Measurements from ENCODE around the gene CRELD2. TPM values are rescaled to one million over a fixed set of nuclear protein-coding genes. Genes with fewer than 3 reads are reported as not detected.

Gene CRELD2
- total and polyA plus RNA-seq, 8 donors: 19.4 to 83.0 (median 38.0) TPM

DNA sequence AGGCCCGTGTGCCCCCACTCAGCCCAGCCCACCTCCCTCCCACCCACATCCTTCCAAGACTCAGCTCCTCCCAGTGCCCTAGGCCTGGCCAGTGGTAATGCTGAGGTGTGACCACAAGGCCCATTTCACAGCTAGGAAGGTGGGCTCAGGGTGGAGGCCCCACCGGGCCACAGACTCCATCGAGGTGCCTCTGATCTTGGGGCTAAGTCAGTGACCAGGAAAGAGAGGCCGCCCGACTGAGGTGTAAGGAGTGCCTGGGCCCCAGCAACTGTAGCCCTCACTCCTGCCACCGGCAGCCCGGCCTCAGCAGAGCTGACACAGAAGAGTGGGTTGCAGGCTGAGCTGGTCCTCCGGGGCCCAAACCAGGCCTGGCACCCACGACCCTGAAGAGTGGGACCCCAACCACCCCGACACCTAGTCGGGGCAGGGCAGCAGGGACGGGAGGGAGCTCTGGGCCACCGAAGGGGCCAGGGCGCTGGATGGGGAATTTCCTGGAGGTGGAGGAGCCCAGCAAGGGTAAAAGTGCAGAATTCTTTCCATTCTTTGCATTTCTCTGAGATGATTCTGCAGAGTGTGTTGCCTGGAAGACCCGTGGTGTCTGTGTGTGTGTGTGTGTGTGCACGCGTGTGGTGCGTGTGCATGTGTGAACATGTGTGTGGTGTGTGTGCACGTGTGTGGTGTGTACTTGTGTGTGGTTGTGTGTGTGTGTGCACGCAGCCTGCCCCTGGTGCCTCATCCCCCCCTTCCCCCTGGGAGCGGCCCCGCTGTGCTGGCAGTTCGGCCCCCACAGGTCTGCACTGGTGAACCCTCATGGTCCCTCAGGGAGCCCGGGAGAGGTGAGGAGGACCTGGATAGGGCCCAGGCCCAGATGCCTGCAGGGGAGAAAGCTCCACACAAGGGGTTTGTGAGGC is 33.8 kb downstream of the CRELD2 start:
- H3K27me3 ChIP-seq: no peaks in the 10 kb centered on the region
- H3K27ac ChIP-seq: peak overlapping the region; percentile 94 to 98 (median 98)
- no peaks in the 10 kb centered on the region for H3K9me3 ChIP-seq
- peak in 1 of 2 donors; percentile 75 for DNase-seq
- H3K36me3 ChIP-seq: no peaks in the 10 kb centered on the region
- H3K4me1 ChIP-seq: peaks cover 48 to 69% (median 66%) of the 10 kb centered on the region in 4 donors
- intact Hi-C loops (cut with DNase I; ENCODE audit: low total_unique reads): no loop called here
- 41 to 47% (median 43%) methylated on average over 18 to 24 of the region's 24 CpGs for WGBS, 5 donors
- TF ChIP-seq, protein P1, sequence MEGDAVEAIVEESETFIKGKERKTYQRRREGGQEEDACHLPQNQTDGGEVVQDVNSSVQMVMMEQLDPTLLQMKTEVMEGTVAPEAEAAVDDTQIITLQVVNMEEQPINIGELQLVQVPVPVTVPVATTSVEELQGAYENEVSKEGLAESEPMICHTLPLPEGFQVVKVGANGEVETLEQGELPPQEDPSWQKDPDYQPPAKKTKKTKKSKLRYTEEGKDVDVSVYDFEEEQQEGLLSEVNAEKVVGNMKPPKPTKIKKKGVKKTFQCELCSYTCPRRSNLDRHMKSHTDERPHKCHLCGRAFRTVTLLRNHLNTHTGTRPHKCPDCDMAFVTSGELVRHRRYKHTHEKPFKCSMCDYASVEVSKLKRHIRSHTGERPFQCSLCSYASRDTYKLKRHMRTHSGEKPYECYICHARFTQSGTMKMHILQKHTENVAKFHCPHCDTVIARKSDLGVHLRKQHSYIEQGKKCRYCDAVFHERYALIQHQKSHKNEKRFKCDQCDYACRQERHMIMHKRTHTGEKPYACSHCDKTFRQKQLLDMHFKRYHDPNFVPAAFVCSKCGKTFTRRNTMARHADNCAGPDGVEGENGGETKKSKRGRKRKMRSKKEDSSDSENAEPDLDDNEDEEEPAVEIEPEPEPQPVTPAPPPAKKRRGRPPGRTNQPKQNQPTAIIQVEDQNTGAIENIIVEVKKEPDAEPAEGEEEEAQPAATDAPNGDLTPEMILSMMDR (IDR thresholded peaks at IDR 0.05): no peak
- no peak for TF ChIP-seq EP300 (IDR thresholded peaks at IDR 0.05)
- no peak for TF ChIP-seq POLR2A (IDR thresholded peaks at IDR 0.05)
- TF ChIP-seq POLR2AphosphoS5 (IDR thresholded peaks at IDR 0.05): no peak
- no peak overlapping the region for H3K4me3 ChIP-seq

DNA sequence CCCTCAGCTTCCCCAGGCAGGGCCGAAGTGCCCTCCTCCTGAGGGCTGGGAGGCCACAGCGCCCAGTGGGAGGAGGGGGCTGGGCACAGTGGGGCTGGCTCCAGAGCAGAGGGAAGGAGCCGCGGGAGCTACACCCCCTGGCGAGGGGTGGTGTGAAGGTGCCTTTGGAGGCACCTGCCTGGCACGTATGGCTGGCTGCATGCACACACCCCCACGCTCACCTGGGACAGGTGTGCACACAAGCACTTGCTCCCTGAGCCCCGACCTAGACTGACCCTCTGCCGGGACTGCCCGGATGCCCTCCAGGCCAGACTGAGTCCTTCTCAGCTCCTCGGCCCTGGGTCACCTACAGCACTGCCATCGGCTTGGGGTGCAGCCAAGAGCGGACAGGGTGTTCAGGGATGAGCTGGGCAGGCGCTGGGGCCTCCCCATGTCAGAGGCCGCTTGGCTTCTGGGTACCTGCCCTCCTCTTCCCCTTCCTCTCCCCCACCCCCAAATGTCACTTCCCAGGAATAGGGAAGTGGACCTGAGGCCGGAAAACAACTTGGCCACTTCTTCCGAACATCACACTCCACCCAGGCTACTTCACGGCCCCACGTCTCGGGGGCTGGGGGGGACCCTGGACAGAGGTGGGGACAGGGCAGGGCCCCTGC is 34.7 kb downstream of the CRELD2 start:
- TF ChIP-seq EP300 (IDR thresholded peaks at IDR 0.05) (no peak), POLR2AphosphoS5 (IDR thresholded peaks at IDR 0.05) (peak in 2 of 3 donors; percentile 87 to 90)
- TF ChIP-seq, protein P1 (IDR thresholded peaks at IDR 0.05): peak in 2 of 7 experiments; percentile 13 to 38
- Histone ChIP-seq H3K27ac (peak overlapping the region; percentile 94 to 98 (median 98)), H3K4me3 (no peak overlapping the region), H3K4me1 (peaks cover 48 to 79% (median 69%) of the 10 kb centered on the region in 4 donors), H3K9me3 (no peaks in the 10 kb centered on the region), H3K27me3 (no peaks in the 10 kb centered on the region), H3K36me3 (no peaks in the 10 kb centered on the region)
- DNase-seq: peak; percentile 82 to 92
- intact Hi-C loops (cut with DNase I; ENCODE audit: low total_unique reads): no loop called here
- WGBS, 5 donors: 31 to 59% (median 42%) methylated on average over 13 to 20 of the region's 20 CpGs

DNA sequence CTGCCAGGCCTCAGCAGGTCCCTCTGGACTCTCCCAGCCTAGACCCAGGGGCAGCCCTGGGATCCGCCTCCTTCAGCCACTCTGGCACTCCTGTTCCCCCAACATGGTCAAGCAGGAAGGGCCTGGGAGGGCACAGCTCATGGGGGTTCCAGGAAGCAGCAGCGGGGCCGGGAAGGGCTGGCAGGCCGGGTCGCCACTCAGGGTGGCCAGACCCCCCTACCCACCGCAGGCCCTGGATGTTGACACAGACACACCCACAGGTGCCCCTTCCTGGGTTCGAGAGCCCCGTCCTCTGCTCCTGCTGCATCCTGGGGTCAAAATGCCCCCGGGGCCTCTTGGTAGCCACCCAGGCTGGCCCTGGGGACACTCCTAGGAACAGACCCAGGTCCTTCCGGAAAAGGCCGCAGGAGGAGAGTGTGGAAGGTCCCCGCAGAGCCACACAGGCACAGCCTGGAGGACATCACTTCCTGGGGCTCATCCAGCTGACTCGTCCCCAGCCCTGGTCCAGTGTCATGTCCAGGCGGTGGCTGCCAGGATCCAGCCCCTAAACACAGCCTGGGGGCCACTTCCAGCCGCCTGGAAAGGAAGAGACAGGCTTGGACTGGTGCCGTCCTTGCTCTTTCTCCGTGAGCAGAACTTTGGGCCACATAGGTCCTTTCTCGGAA is 35.4 kb downstream of the CRELD2 start:
- Histone ChIP-seq H3K4me3 (no peak overlapping the region), H3K9me3 (no peaks in the 10 kb centered on the region), H3K27ac (peak overlapping the region; percentile 94 to 98 (median 98)), H3K4me1 (peaks cover 49 to 85% (median 76%) of the 10 kb centered on the region in 4 donors), H3K36me3 (no peaks in the 10 kb centered on the region), H3K27me3 (no peaks in the 10 kb centered on the region)
- TF ChIP-seq POLR2AphosphoS5 (IDR thresholded peaks at IDR 0.05) (no peak), EP300 (IDR thresholded peaks at IDR 0.05) (no peak), POLR2A (IDR thresholded peaks at IDR 0.05) (no peak)
- TF ChIP-seq, protein P1 (IDR thresholded peaks at IDR 0.05): no peak
- WGBS, 5 donors: 62 to 82% (median 69%) methylated on average over 9 to 18 of the region's 18 CpGs
- intact Hi-C loops (cut with DNase I; ENCODE audit: low total_unique reads): no loop called here
- DNase-seq: no peak

DNA sequence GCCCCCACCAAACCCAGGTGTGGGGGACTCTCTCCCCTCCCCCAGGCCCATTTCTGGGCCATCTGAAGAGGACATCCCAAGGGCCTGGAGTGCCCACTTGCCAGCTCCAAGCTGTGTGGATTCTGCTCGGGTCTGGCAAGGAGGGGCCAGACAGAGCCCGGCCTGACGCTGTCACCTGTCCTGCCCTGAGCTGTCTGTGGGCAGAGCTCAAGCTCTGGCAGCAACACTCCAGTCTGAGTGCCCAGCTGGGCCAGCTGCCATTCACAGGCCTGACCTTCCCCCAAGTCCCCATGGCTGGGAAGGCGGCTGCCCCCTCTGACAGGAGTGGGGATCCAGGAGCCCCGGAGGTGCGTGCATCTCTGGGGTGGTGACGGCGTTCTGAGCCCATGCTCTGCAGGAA is 35.9 kb downstream of the CRELD2 start:
- DNase-seq: peak in 1 of 2 donors; percentile 68
- peaks cover 54 to 91% (median 81%) of the 10 kb centered on the region in 4 donors for H3K4me1 ChIP-seq
- TF ChIP-seq EP300 (IDR thresholded peaks at IDR 0.05): no peak
- peak in 1 of 3 donors; percentile 24 for TF ChIP-seq POLR2AphosphoS5 (IDR thresholded peaks at IDR 0.05)
- TF ChIP-seq, protein P1 (IDR thresholded peaks at IDR 0.05): no peak
- TF ChIP-seq POLR2A (IDR thresholded peaks at IDR 0.05): no peak
- H3K9me3 ChIP-seq: no peaks in the 10 kb centered on the region
- no peaks in the 10 kb centered on the region for H3K27me3 ChIP-seq
- 51 to 83% (median 62%) methylated on average over 6 to 8 of the region's 8 CpGs; no CpG with 5 or more reads in 1 of the 5 donors for WGBS, 5 donors
- no peak overlapping the region for H3K4me3 ChIP-seq
- H3K27ac ChIP-seq: peak overlapping the region; percentile 94 to 98 (median 98)
- intact Hi-C loops (cut with DNase I; ENCODE audit: low total_unique reads): no loop called here
- H3K36me3 ChIP-seq: no peaks in the 10 kb centered on the region

Data from stomach (tissue), 9 donors.